ENCODE results near the gene C6.

Gene C6

GRCh38 chr5:41097642-41098041, 115.7 kb downstream of the C6 start:
- H3K79me2 ChIP-seq (ENCODE audit: insufficient read depth, low read length) = no peaks in the 10 kb centered on the region
- no peak overlapping the region for H3K9ac ChIP-seq (ENCODE audit: low read length)
- no peak overlapping the region for H3K27ac ChIP-seq (ENCODE audit: low read depth, low read length)
- H3K27me3 ChIP-seq (ENCODE audit: low read length) = no peaks in the 10 kb centered on the region
- H3K4me3 ChIP-seq (ENCODE audit: insufficient read depth, low read length, poor library complexity, severe bottlenecking) = no peak overlapping the region
- no peaks in the 10 kb centered on the region for H3F3A ChIP-seq (ENCODE audit: insufficient read depth)
- H3K36me3 ChIP-seq (ENCODE audit: low read length) = no peaks in the 10 kb centered on the region
- H4K20me1 ChIP-seq (ENCODE audit: low read depth, low read length) = no peaks in the 10 kb centered on the region
- H3K9me2 ChIP-seq (replicated peaks; ENCODE audit: insufficient read depth, low read length) = no peaks in the 10 kb centered on the region
- no peak overlapping the region for H3K4me2 ChIP-seq (ENCODE audit: low read depth, low read length, poor library complexity, severe bottlenecking)
- no peaks in the 10 kb centered on the region for H3K9me3 ChIP-seq (ENCODE audit: insufficient read depth, low read length)
- TF ChIP-seq, protein P1, sequence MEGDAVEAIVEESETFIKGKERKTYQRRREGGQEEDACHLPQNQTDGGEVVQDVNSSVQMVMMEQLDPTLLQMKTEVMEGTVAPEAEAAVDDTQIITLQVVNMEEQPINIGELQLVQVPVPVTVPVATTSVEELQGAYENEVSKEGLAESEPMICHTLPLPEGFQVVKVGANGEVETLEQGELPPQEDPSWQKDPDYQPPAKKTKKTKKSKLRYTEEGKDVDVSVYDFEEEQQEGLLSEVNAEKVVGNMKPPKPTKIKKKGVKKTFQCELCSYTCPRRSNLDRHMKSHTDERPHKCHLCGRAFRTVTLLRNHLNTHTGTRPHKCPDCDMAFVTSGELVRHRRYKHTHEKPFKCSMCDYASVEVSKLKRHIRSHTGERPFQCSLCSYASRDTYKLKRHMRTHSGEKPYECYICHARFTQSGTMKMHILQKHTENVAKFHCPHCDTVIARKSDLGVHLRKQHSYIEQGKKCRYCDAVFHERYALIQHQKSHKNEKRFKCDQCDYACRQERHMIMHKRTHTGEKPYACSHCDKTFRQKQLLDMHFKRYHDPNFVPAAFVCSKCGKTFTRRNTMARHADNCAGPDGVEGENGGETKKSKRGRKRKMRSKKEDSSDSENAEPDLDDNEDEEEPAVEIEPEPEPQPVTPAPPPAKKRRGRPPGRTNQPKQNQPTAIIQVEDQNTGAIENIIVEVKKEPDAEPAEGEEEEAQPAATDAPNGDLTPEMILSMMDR (IDR thresholded peaks at IDR 0.05; ENCODE audit: insufficient read depth, low read length, poor library complexity, severe bottlenecking) = no peak
- TF ChIP-seq EZH2phosphoT487 (conservative IDR thresholded peaks at IDR 0.05; ENCODE audit: low read length) = no peak
- no peak overlapping the region for H2AFZ ChIP-seq (ENCODE audit: low read depth, low read length, severe bottlenecking)

GRCh38 chr5:41095324-41096101, 117.8 kb downstream of the C6 start:
- Histone ChIP-seq H3K27me3 (ENCODE audit: low read length) (no peaks in the 10 kb centered on the region), H2AFZ (ENCODE audit: low read depth, low read length, severe bottlenecking) (no peak overlapping the region), H3K79me2 (ENCODE audit: insufficient read depth, low read length) (no peaks in the 10 kb centered on the region), H3K9me2 (replicated peaks; ENCODE audit: insufficient read depth, low read length) (no peaks in the 10 kb centered on the region), H4K20me1 (ENCODE audit: low read depth, low read length) (no peaks in the 10 kb centered on the region), H3K4me3 (ENCODE audit: insufficient read depth, low read length, poor library complexity, severe bottlenecking) (no peak overlapping the region), H3K9me3 (ENCODE audit: insufficient read depth, low read length) (no peaks in the 10 kb centered on the region), H3K9ac (ENCODE audit: low read length) (no peak overlapping the region), H3K4me2 (ENCODE audit: low read depth, low read length, poor library complexity, severe bottlenecking) (no peak overlapping the region), H3F3A (ENCODE audit: insufficient read depth) (no peaks in the 10 kb centered on the region), H3K27ac (ENCODE audit: low read depth, low read length) (no peak overlapping the region), H3K36me3 (ENCODE audit: low read length) (no peaks in the 10 kb centered on the region)
- TF ChIP-seq, protein P1 (IDR thresholded peaks at IDR 0.05; ENCODE audit: insufficient read depth, low read length, poor library complexity, severe bottlenecking) = no peak
- no peak for TF ChIP-seq EZH2phosphoT487 (conservative IDR thresholded peaks at IDR 0.05; ENCODE audit: low read length)

DNA sequence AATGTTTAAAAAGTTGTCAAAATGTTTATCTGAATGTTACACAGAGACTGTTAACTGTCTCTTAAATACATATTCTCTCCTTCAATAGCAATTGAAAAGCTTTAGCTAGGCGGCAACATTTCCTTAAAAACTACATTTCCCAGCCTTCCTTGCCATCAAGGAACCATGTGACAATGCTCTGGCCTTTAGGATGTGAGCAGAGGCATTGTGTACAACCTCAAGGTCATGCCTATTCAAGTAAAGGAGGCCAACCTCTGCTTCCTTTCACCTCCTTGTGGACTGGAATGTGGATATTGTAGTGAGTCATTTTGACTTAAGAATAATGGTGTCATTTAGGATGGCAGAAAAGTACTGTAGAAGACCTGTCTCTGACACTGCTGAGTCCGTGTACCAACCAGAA, 118.5 kb downstream of the C6 start:
- no peaks in the 10 kb centered on the region for H3F3A ChIP-seq (ENCODE audit: insufficient read depth)
- no peak overlapping the region for H3K27ac ChIP-seq (ENCODE audit: low read depth, low read length)
- H3K9me3 ChIP-seq (ENCODE audit: insufficient read depth, low read length) = no peaks in the 10 kb centered on the region
- H3K4me3 ChIP-seq (ENCODE audit: insufficient read depth, low read length, poor library complexity, severe bottlenecking) = no peak overlapping the region
- H3K9me2 ChIP-seq (replicated peaks; ENCODE audit: insufficient read depth, low read length) = no peaks in the 10 kb centered on the region
- H3K4me2 ChIP-seq (ENCODE audit: low read depth, low read length, poor library complexity, severe bottlenecking) = no peak overlapping the region
- TF ChIP-seq EZH2phosphoT487 (conservative IDR thresholded peaks at IDR 0.05; ENCODE audit: low read length) = no peak
- TF ChIP-seq, protein P1 (IDR thresholded peaks at IDR 0.05; ENCODE audit: insufficient read depth, low read length, poor library complexity, severe bottlenecking) = no peak
- H2AFZ ChIP-seq (ENCODE audit: low read depth, low read length, severe bottlenecking) = no peak overlapping the region
- H4K20me1 ChIP-seq (ENCODE audit: low read depth, low read length) = no peaks in the 10 kb centered on the region
- no peak overlapping the region for H3K9ac ChIP-seq (ENCODE audit: low read length)
- H3K79me2 ChIP-seq (ENCODE audit: insufficient read depth, low read length) = no peaks in the 10 kb centered on the region
- no peaks in the 10 kb centered on the region for H3K27me3 ChIP-seq (ENCODE audit: low read length)
- no peaks in the 10 kb centered on the region for H3K36me3 ChIP-seq (ENCODE audit: low read length)
